ENCODE results near the gene PADI3.

PADI3 gene

GRCh38 chr1:17276568-17276967 lies 27.7 kb downstream of the PADI3 start:
- DNase-seq = no peak

- no peak for DNase-seq
Observed at GRCh38 chr1:17277511-17278159, 28.7 kb downstream of the PADI3 start.

- no peak for DNase-seq
Observed at GRCh38 chr1:17278996-17279830, 30.3 kb downstream of the PADI3 start.

GRCh38 chr1:17280436-17280835 lies 31.5 kb downstream of the PADI3 start:
- no peak for DNase-seq

- no peak for DNase-seq
Observed at GRCh38 chr1:17280894-17281293, 32.0 kb downstream of the PADI3 start.

- no peak for DNase-seq
Observed at GRCh38 chr1:17281775-17282181, 32.9 kb downstream of the PADI3 start.

- DNase-seq = no peak
Observed at GRCh38 chr1:17282836-17283235, 33.9 kb downstream of the PADI3 start.

- DNase-seq = no peak
Observed at GRCh38 chr1:17286646-17287045, 37.7 kb downstream of the PADI3 start.

- no peak for DNase-seq
Observed at GRCh38 chr1:17287130-17287776, 38.4 kb downstream of the PADI3 start.

GRCh38 chr1:17289721-17290120 lies 40.8 kb downstream of the PADI3 start:
- no peak for DNase-seq

GRCh38 chr1:17290553-17290952 lies 41.7 kb downstream of the PADI3 start:
- no peak for DNase-seq

- DNase-seq = no peak
Observed at GRCh38 chr1:17292299-17293160, 43.6 kb downstream of the PADI3 start.

- no peak for DNase-seq
Observed at GRCh38 chr1:17293681-17294425, 45.0 kb downstream of the PADI3 start.

- DNase-seq = no peak
Observed at GRCh38 chr1:17295292-17295691, 46.4 kb downstream of the PADI3 start.

GRCh38 chr1:17296086-17296485 lies 47.2 kb downstream of the PADI3 start:
- no peak for DNase-seq

GRCh38 chr1:17297991-17298390 lies 49.1 kb downstream of the PADI3 start:
- no peak for DNase-seq

GRCh38 chr1:17301767-17302166 lies 52.9 kb downstream of the PADI3 start:
- no peak for DNase-seq

- no peak for DNase-seq
Observed at GRCh38 chr1:17304151-17304825, 55.4 kb downstream of the PADI3 start.

GRCh38 chr1:17304826-17305175 lies 55.9 kb downstream of the PADI3 start:
- DNase-seq = no peak

GRCh38 chr1:17305576-17306095 lies 56.7 kb downstream of the PADI3 start:
- no peak for DNase-seq

GRCh38 chr1:17306407-17306806 lies 57.5 kb downstream of the PADI3 start:
- no peak for DNase-seq

All from DMS153 (cell line).